Measurements from ENCODE around the gene GFI1. TPM values are rescaled to one million over a fixed set of nuclear protein-coding genes. Genes with fewer than 3 reads are reported as not detected.
"Not testable (repeated sequence)": the region's sequence is repeated elsewhere in the genome, so short reads cannot be mapped to it uniquely, and the experiment has no call there.

Gene GFI1
- 0.27 TPM in 1 of 2 replicates, not detected in the other for total RNA-seq (2022)
- percentile 25 among the genes with signal in this experiment for Bru-seq, nascent RNA
- BruChase-seq, experiment 1, labeled RNA remaining after a 6-hour chase: percentile 17 among the genes with signal in this experiment
- BruChase-seq, experiment 2, labeled RNA remaining after a 2-hour chase: percentile 24 among the genes with signal in this experiment
- long read RNA-seq: 0 reads

DNA sequence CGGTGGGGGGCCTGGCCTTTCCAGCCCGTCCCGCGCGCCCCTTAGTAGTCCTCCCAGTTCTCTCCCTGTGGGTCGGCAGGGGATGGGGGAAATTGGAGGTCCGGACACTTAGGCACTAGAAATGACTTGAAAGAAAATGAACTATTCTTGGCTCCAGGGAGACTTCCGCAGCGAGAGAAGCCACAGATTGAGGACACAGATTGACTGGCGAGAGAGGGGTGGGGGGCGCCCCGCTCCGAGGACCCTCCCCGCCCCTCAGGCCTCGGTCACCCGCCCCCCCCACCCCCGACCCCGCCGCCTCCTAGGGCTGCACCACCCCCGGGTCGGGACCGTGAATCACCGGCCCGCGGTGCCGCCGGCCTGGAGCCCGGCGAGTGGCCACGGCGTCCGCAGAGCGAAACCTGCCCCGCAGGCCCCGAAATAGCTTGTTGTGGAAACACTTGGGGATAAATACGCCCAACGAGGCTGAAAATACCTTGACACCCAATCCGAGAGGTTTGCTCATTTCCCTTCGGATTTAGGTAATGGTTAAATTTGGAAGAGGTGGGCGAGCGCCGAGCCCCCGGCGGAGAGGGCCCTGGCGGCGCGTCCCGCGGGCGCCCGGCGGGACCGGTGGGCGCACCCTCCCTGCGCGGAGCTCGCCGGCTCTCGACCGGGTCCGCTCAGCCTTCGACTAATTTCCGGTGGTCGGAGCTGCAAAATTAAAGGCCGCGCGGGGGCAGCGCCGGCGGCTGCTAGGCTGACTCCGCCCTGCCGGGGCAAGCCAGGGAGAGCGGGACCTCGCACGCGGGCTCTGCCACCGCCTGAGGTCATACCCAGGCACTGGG lies at the start of gene GFI1:
Gene GFI1 (minus strand): TSS at position 675 of the 827 bp plus-strand sequence. CDS start 3,438 bp downstream, outside the sequence.
- Mint-ChIP-seq H3K4me1 (ENCODE audit: insufficient read depth, unreplicated experiment) (peaks cover 6% of the 10 kb centered on the region), H3K4me3 (ENCODE audit: unreplicated experiment) (peak within 1 kb of the TSS; percentile 76), H3K27me3 (ENCODE audit: insufficient read depth, unreplicated experiment) (peaks cover 22% of the 10 kb centered on the region), H3K27ac (ENCODE audit: low read depth, unreplicated experiment) (peak within 1 kb of the TSS; percentile 18), H3K36me3 (ENCODE audit: insufficient read depth, unreplicated experiment) (no peaks in the 10 kb centered on the region), H3K9me3 (ENCODE audit: unreplicated experiment) (no peaks in the 10 kb centered on the region)
- POLR2A ChIA-PET: no interaction called here
- CTCF ChIA-PET: interaction anchor here (0.7 to 1.0 kb wide), 5 partner anchors 52 to 1570 kb away, joined by 3 to 4 read pairs (median 4); no protein-coding TSS in a partner anchor
- TF ChIP-seq, protein P1, sequence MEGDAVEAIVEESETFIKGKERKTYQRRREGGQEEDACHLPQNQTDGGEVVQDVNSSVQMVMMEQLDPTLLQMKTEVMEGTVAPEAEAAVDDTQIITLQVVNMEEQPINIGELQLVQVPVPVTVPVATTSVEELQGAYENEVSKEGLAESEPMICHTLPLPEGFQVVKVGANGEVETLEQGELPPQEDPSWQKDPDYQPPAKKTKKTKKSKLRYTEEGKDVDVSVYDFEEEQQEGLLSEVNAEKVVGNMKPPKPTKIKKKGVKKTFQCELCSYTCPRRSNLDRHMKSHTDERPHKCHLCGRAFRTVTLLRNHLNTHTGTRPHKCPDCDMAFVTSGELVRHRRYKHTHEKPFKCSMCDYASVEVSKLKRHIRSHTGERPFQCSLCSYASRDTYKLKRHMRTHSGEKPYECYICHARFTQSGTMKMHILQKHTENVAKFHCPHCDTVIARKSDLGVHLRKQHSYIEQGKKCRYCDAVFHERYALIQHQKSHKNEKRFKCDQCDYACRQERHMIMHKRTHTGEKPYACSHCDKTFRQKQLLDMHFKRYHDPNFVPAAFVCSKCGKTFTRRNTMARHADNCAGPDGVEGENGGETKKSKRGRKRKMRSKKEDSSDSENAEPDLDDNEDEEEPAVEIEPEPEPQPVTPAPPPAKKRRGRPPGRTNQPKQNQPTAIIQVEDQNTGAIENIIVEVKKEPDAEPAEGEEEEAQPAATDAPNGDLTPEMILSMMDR (IDR thresholded peaks at IDR 0.05; ENCODE audit: unreplicated experiment): no peak
- intact Hi-C loops (cut with micrococcal nuclease): no loop called here
- DNase-seq (ENCODE audit: unreplicated experiment): no peak
- BruUV-seq (replicated peaks): no TSS peak

DNA sequence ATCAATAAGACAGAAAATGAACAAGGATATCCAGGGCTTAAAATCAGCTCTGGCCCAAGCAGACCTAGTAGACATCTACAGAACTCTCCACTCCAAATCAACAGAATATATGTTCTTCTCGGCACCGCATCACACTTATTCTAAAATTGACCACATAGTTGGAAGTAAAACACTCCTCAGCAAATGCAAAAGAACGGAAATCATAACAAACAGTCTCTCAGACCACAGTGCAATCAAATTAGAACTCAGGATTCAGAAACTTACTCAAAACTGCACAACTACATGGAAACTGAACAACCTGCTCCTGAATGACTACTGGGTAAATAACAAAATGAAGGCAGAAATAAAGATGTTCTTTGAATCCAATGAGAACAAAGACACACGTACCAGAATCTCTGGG lies 45.6 kb upstream of the GFI1 start:
- POLR2A ChIA-PET; BruUV-seq (replicated peaks); intact Hi-C loops (cut with micrococcal nuclease): not testable (repeated sequence)

DNA sequence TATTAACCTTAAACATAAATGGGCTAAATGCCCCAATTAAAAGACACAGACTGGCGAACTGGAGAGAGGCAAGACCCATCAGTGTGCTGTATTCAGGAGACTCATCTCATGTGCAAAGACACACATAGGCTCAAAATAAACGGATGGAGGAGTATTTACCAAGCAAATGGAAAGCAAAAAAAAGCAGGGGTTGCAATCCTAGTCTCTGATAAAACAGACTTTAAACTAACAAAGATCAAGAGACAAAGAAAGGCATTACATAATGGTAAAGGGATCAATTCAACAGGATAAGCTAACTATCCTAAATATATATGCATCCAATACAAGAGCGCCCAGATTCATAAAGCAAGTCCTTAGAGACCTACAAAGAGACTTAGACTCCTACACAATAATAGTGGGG lies 45.2 kb upstream of the GFI1 start:
- CTCF ChIA-PET; H3K36me3 Mint-ChIP-seq (ENCODE audit: insufficient read depth, unreplicated experiment); H3K9me3 Mint-ChIP-seq (ENCODE audit: unreplicated experiment); H3K4me3 Mint-ChIP-seq (ENCODE audit: unreplicated experiment); intact Hi-C loops (cut with micrococcal nuclease); DNase-seq (ENCODE audit: unreplicated experiment); H3K27ac Mint-ChIP-seq (ENCODE audit: low read depth, unreplicated experiment); POLR2A ChIA-PET; H3K4me1 Mint-ChIP-seq (ENCODE audit: insufficient read depth, unreplicated experiment); H3K27me3 Mint-ChIP-seq (ENCODE audit: insufficient read depth, unreplicated experiment); BruUV-seq (replicated peaks): not testable (repeated sequence)

More for the DNA sequence above, 45.6 kb upstream of the GFI1 start:
- H3K36me3 Mint-ChIP-seq (ENCODE audit: insufficient read depth, unreplicated experiment); H3K27ac Mint-ChIP-seq (ENCODE audit: low read depth, unreplicated experiment); DNase-seq (ENCODE audit: unreplicated experiment); H3K27me3 Mint-ChIP-seq (ENCODE audit: insufficient read depth, unreplicated experiment); H3K4me1 Mint-ChIP-seq (ENCODE audit: insufficient read depth, unreplicated experiment); H3K9me3 Mint-ChIP-seq (ENCODE audit: unreplicated experiment); CTCF ChIA-PET; H3K4me3 Mint-ChIP-seq (ENCODE audit: unreplicated experiment): not testable (repeated sequence)

DNA sequence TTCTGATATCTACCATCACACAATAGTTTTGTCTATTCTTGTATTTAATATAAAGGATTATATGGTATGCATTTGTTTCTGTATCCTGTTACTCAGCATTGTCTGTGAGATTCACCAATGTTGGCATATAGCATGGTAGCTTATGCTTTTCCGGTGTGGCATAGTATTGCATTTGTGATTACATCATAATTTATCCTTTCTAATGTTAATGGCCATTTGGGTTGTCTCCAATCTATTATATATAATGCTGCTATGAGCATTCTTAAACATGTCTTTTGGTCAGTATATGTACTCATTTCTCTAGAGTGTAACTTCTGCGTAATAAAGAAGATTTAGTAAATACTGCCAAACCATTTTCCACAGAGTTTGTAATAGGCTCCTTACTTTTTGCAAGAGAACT lies 40.9 kb upstream of the GFI1 start:
- no TSS peak for BruUV-seq (replicated peaks)
- H3K9me3 Mint-ChIP-seq (ENCODE audit: unreplicated experiment): no peaks in the 10 kb centered on the region
- intact Hi-C loops (cut with micrococcal nuclease): no loop called here
- ChIA-PET CTCF (no interaction called here), POLR2A (no interaction called here)
- H3K36me3 Mint-ChIP-seq (ENCODE audit: insufficient read depth, unreplicated experiment): no peaks in the 10 kb centered on the region
- H3K27ac Mint-ChIP-seq (ENCODE audit: low read depth, unreplicated experiment): no peak overlapping the region
- no peaks in the 10 kb centered on the region for H3K4me1 Mint-ChIP-seq (ENCODE audit: insufficient read depth, unreplicated experiment)
- no peak for DNase-seq (ENCODE audit: unreplicated experiment)
- no peaks in the 10 kb centered on the region for H3K27me3 Mint-ChIP-seq (ENCODE audit: insufficient read depth, unreplicated experiment)
- TF ChIP-seq, protein P1 (IDR thresholded peaks at IDR 0.05; ENCODE audit: unreplicated experiment): no peak
- no peak overlapping the region for H3K4me3 Mint-ChIP-seq (ENCODE audit: unreplicated experiment)

DNA sequence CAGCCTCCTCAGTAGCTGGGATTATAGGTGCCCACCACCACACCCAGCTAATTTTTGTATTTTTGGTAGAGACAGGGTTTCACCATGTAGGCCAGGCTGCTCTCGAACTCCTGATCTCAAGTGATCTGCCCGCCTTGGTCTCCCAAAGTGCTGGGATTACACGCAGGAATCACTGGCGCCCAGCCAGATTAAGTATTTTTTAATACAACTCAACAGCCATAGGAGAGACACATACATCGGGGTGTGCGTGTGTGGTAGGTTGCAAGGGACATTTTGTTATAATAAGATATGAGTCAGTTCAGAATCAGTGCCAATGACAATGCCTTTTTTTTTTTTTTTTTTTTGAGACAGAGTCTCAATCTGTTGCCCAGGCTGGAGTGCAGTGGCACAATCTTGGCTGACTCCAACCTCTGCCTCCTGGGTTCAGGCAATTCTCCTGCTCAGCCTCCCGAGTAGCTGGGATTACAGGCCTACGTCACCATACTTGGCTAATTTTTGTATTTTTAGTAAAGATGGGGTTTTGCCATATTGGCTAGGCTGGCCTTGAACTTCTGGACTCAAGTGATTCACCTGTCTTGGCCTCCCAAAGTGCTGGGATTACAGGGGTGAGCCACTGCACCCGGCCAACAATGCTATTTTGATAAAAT lies 38.3 kb upstream of the GFI1 start:
- H3K4me3 Mint-ChIP-seq (ENCODE audit: unreplicated experiment); H3K4me1 Mint-ChIP-seq (ENCODE audit: insufficient read depth, unreplicated experiment); H3K36me3 Mint-ChIP-seq (ENCODE audit: insufficient read depth, unreplicated experiment); intact Hi-C loops (cut with micrococcal nuclease); BruUV-seq (replicated peaks); H3K27ac Mint-ChIP-seq (ENCODE audit: low read depth, unreplicated experiment); H3K27me3 Mint-ChIP-seq (ENCODE audit: insufficient read depth, unreplicated experiment); H3K9me3 Mint-ChIP-seq (ENCODE audit: unreplicated experiment): not testable (repeated sequence)
- peak; percentile 71 for DNase-seq (ENCODE audit: unreplicated experiment)
- POLR2A ChIA-PET: interaction anchor here (0.6 kb wide), 1 partner anchor 20 kb away, joined by 3 read pairs; no protein-coding TSS in a partner anchor
- CTCF ChIA-PET: interaction anchor here (0.9 kb wide), 1 partner anchor 12 kb away, joined by 3 read pairs; no protein-coding TSS in a partner anchor
